K562 (cell line): Measurements from ENCODE around the gene PSMD13. TPM values are rescaled to one million over a fixed set of nuclear protein-coding genes. Genes with fewer than 3 reads are reported as not detected.

ENCODE experiments used
- ATAC-seq: fragments of 200-7000 bp; cut with Tn5 transposase; 3 replicates; pipeline ENCODE4 v1.9.1; 2020; ENCODE audit warnings: moderate library complexity
- BruUV-seq: library from RNA; stranded (reverse); fragments of 400-500 nt; replicated peaks from 2 replicates; lab custom pipeline; 2021; lab: Mats Ljungman, UMichigan
- CTCF ChIA-PET: fragments of 300-600 bp; formaldehyde crosslinking; extraction: SDS; loops from one replicate; lab custom pipeline; 2021; ENCODE audit warnings: low intra/inter-chr PET ratio; lab: Yijun Ruan, JAX
- POLR2A ChIA-PET: fragments of 300-600, 350-650 bp; sonication (Branson Sonifier 250); formaldehyde crosslinking; extraction: SDS; loops from one replicate; lab custom pipeline; 2021; ENCODE audit warnings: antibody characterized with exemption, inconsistent platforms; lab: Yijun Ruan, JAX
- DNase-seq, 4 experiments: peaks; one replicate each; pipeline versions ENCODE4 v3.0.0 to v3.0.0-alpha.2; 2011 to 2018; ENCODE audit warnings: low spot score in 3 of 4, mixed read lengths in 3 of 4; ENCODE audit errors: extremely low read depth in 1 of 4
- FAIRE-seq: peaks from 2 replicates; lab custom pipeline; 2011; peaks lifted over from hg19 to GRCh38; lab: Jason Lieb, UNC
- H2AFZ ChIP-seq: 2 replicates; pipeline ENCODE4 v1.6.0; 2011; ENCODE audit warnings: low read depth, low read length, control low read depth, inconsistent platforms
- H3K27ac ChIP-seq: fragments of 200-600 bp; 3 replicates; pipeline ENCODE4 v1.8.0; 2011; ENCODE audit warnings: low read depth, mild to moderate bottlenecking, control low read depth, inconsistent platforms, low read length, moderate library complexity, mixed read lengths; ENCODE audit errors: extremely low read depth
- H3K27me3 ChIP-seq, 2 experiments: fragments of 300-600 bp in 1 of 2; 2 replicates in 1 of 2; 3 replicates in 1 of 2; pipeline versions ENCODE4 v1.6.0 to v1.8.0; 2011; ENCODE audit warnings: inconsistent platforms in 2 of 2, low read length in 2 of 2, mild to moderate bottlenecking in 1 of 2, mixed read lengths in 1 of 2, moderate library complexity in 1 of 2; ENCODE audit not compliant: control insufficient read depth in 2 of 2, insufficient read depth in 2 of 2
- H3K36me3 ChIP-seq: fragments of 300-600 bp; 3 replicates; pipeline ENCODE4 v1.8.0; 2011; ENCODE audit warnings: mild to moderate bottlenecking, low read length, inconsistent platforms; ENCODE audit not compliant: control insufficient read depth, insufficient read depth
- H3K4me1 ChIP-seq, 2 experiments: fragments of 200-600 bp in 1 of 2; replicated peaks in 1 of 2; 2 replicates in 1 of 2; 3 replicates in 1 of 2; pipeline versions ENCODE4 v1.5.1 to v1.8.0; 2011; ENCODE audit warnings: inconsistent platforms in 2 of 2, low read length in 2 of 2, mild to moderate bottlenecking in 1 of 2, mixed read lengths in 1 of 2, moderate library complexity in 1 of 2; ENCODE audit not compliant: control insufficient read depth in 2 of 2, insufficient read depth in 2 of 2
- H3K4me2 ChIP-seq: 2 replicates; pipeline ENCODE4 v1.6.1; 2011; ENCODE audit warnings: low read length, control low read depth, inconsistent platforms, mixed read lengths; ENCODE audit not compliant: insufficient read depth
- H3K4me3 ChIP-seq: fragments of 200-600 bp; sonication (generic), shearing (Covaris generic); 2 replicates; pipeline ENCODE4 v1.5.1; 2016; ENCODE audit warnings: control low read depth, inconsistent platforms
- H3K79me2 ChIP-seq: fragments of 200-600 bp; 3 replicates; pipeline ENCODE4 v1.8.0; 2011; ENCODE audit warnings: low read length, inconsistent platforms; ENCODE audit not compliant: control insufficient read depth, insufficient read depth
- H3K9ac ChIP-seq, 2 experiments: 2 replicates each; pipeline versions ENCODE4 v1.6.0 to v1.6.1; 2011; ENCODE audit warnings: low read depth in 2 of 2, low read length in 2 of 2, control low read depth in 1 of 2, inconsistent platforms in 1 of 2, mild to moderate bottlenecking in 1 of 2, mixed read lengths in 1 of 2; ENCODE audit not compliant: insufficient read depth in 1 of 2
- H3K9me1 ChIP-seq: one replicate; pipeline ENCODE4 v1.6.0; 2011; ENCODE audit warnings: inconsistent platforms, mild to moderate bottlenecking, low read length, moderate library complexity; ENCODE audit not compliant: control insufficient read depth, insufficient read depth
- H3K9me3 ChIP-seq: replicated peaks from 2 replicates; pipeline ENCODE4 v1.5.1; 2011; ENCODE audit warnings: low read depth, low read length, inconsistent platforms; ENCODE audit not compliant: control insufficient read depth, insufficient read depth
- H4K20me1 ChIP-seq: replicated peaks from 2 replicates; pipeline ENCODE4 v1.6.1; 2011; ENCODE audit warnings: low read length, inconsistent platforms, mixed read lengths; ENCODE audit not compliant: control insufficient read depth, insufficient read depth
- CBX3 ChIP-seq, 2 experiments: IDR thresholded peaks; 1 replicate in 1 of 2; 2 replicates in 1 of 2; pipeline ENCODE4 v1.6.1; 2012; ENCODE audit warnings: inconsistent platforms in 2 of 2, low read length in 2 of 2, borderline replicate concordance in 1 of 2, control low read depth in 1 of 2
- CBX5 ChIP-seq: IDR thresholded peaks from 2 replicates; pipeline ENCODE4 v1.6.1; 2014; ENCODE audit warnings: low read depth, borderline replicate concordance
- CHAMP1 ChIP-seq: fragments of 450-650 bp; IDR thresholded peaks from 2 replicates; pipeline ENCODE4 v1.6.1; 2016; ENCODE audit warnings: mild to moderate bottlenecking
- KLF6 ChIP-seq: fragments of 250-450 bp; sonication (Bioruptor Pico); IDR thresholded peaks from 2 replicates; pipeline ENCODE4 v1.4.0; 2020; ENCODE audit warnings: mild to moderate bottlenecking, moderate library complexity, borderline replicate concordance
- RAD21 ChIP-seq, 2 experiments: fragments of 250-450 bp in 1 of 2; fragments of 450-650 bp in 1 of 2; sonication (Bioruptor Pico) in 1 of 2; formaldehyde crosslinking in 1 of 2; IDR thresholded peaks in 1 of 2; conservative IDR thresholded peaks in 1 of 2; 2 replicates each; pipeline versions ENCODE4 v1.4.0 to v1.8.0; 2020 to 2022; ENCODE audit warnings: mild to moderate bottlenecking in 2 of 2, moderate library complexity in 1 of 2
- RBBP5 ChIP-seq: fragments of 200-600 bp; sonication (generic); IDR thresholded peaks from 2 replicates; pipeline ENCODE4 v1.6.1; 2012; ENCODE audit warnings: borderline replicate concordance, mild to moderate bottlenecking, low read length, control low read depth, inconsistent platforms; ENCODE audit not compliant: insufficient read depth, poor library complexity, severe bottlenecking
- ZNF121 ChIP-seq: sonication (generic); formaldehyde crosslinking; conservative IDR thresholded peaks from 2 replicates; pipeline ENCODE4 v1.8.0; 2022; ENCODE audit warnings: missing genetic modification reagents
- WGBS: fragments of 100-300 bp; shearing (Covaris generic); methylation state at CpG from one replicate; pipeline ENCODE4 v1.1.6; 2016; ENCODE audit warnings: low coverage, mixed read lengths; ENCODE audit not compliant: insufficient coverage; ENCODE audit errors: missing lambda C conversion rate; 5-methylcytosine and 5-hydroxymethylcytosine counted together
- in situ Hi-C: fragments of 300-500 bp; cut with MboI; formaldehyde crosslinking; loops from 4 replicates; pipeline ENCODE4 v1.15.0; 2018; ENCODE audit warnings: inconsistent platforms, mixed read lengths
- intact Hi-C: fragments of 100-400 bp; cut with micrococcal nuclease; formaldehyde crosslinking; loops from 2 replicates; pipeline ENCODE4 v1.14.2; 2022
- polyA plus RNA-seq, 8 experiments: library from polyadenylated mRNA; depleted of rRNA in 4 of 8; stranded (reverse) in 5 of 8; unstranded in 3 of 8; fragments of >200 nt; fragmentation: Nextera tagmentation in 2 of 8; fragmentation: Illumina TruSeq in 1 of 8; extraction: Ambion mirVana in 2 of 8; extraction: Trizol in 1 of 8; gene quantifications; 2 replicates each; pipeline versions ENCODE4 v1.2.1 to v1.2.3, GENCODE V29; 2011 to 2014; ENCODE audit warnings: inconsistent platforms in 1 of 8, missing spikeins in 1 of 8
- total RNA-seq, 7 experiments: library from RNA; depleted of rRNA in 6 of 7; stranded (reverse); fragments of >200 nt in 6 of 7; fragmentation: Illumina TruSeq in 2 of 7; extraction: Trizol in 2 of 7; gene quantifications; 2 replicates each; pipeline versions ENCODE4 v1.2.1 to v1.2.3, GENCODE V29; 2011 to 2021; ENCODE audit warnings: low replicate concordance in 1 of 7

The PSMD13 gene
- total and polyA plus RNA-seq, 9 of the 15 experiments (the other 6 are each of a cell fraction or from before 2014, with no cell fraction given) = 185 to 383 (median 267) TPM

- 83% methylated on average over 7 of the region's 7 CpGs for WGBS
- peaks cover 7% of the 10 kb centered on the region for H3K9me3 ChIP-seq
- in situ Hi-C loops = no loop called here
- H3K4me3 ChIP-seq = no peak overlapping the region
- peaks cover 12 to 16% of the 10 kb centered on the region in 2 experiments; a peak in 4 of 5 replicates for H3K4me1 ChIP-seq
- FAIRE-seq (no peak), DNase-seq (no peak), ATAC-seq (no peak)
- H3K9me1 ChIP-seq = no peaks in the 10 kb centered on the region
- peaks cover 3% of the 10 kb centered on the region; the same call in 1 of the 3 replicates for H3K79me2 ChIP-seq
- ChIA-PET CTCF (no interaction called here), POLR2A (interaction anchor here (0.5 to 0.7 kb wide), 3 partner anchors 8 to 275 kb away, joined by 3 to 4 read pairs (median 3); no protein-coding TSS in a partner anchor)
- H3K27me3 ChIP-seq = no peaks in the 10 kb centered on the region
- H4K20me1 ChIP-seq = no peaks in the 10 kb centered on the region
- H3K36me3 ChIP-seq = peaks cover 31% of the 10 kb centered on the region; the same call in 2 of the 3 replicates
- no peak overlapping the region for H3K9ac ChIP-seq
- no peak overlapping the region for H3K4me2 ChIP-seq
- intact Hi-C loops = no loop called here
- no peak overlapping the region for H3K27ac ChIP-seq
- TF ChIP-seq CBX5 = 0 out of 2 replicates have a peak, but pooled peaks have one; percentile 40
- TF ChIP-seq RBBP5 = no peak
- TF ChIP-seq CHAMP1 = no peak
- TF ChIP-seq CBX3 (IDR thresholded peaks at IDR 0.05; ENCODE audit: borderline replicate concordance in 1 of 2, low read length in 2 of 2) = peak in 1 of 2 experiments; percentile 72; a peak in 1 of 3 replicates
- TF ChIP-seq ZNF121 = no peak
- no peak for TF ChIP-seq RAD21 (CRISPR knock-in tag; conservative IDR thresholded peaks at IDR 0.05 in 1 of 2, IDR thresholded peaks at IDR 0.05 in 1 of 2)
- TF ChIP-seq KLF6 (CRISPR knock-in tag) = no peak
- no TSS peak for BruUV-seq
- H2AFZ ChIP-seq = no peak overlapping the region
These were observed 12.4 kb upstream of the PSMD13 start for GRCh38 chr11:224424-224823.
